ENCODE measurements around the gene CBX4. TPM values are rescaled to one million over a fixed set of nuclear protein-coding genes. Genes with fewer than 3 reads are reported as not detected.

The CBX4 gene
- total RNA-seq, 2 donors from 2014 or later = 26.2 to 58.3 TPM

DNA sequence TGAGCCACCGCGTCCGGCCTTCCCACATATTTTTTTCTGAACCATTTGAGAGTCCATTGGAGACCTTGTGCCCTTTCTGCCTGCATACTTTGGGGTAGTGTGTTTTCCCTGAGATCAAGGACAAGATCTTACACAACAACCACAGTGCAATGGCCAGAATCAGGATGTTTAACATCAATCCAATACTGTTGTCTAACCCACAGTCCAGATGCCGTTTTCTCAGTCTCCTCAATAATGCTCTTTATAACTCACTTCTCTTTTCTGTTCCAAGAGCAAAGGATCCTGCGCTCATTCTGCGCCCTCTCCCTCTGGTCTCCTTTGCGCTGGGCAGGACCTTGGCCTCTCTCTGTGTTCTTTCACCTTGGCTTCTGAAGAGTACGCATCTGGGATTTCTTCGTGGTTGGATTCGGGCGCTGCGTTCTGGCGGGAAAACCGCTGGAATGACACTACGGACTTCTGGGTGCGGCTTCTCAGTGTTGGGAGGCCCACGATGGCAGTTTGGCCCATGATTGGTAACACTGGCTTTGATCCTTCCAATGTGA lies 16.6 kb downstream of the CBX4 start:
- Mint-ChIP-seq H3K4me3 (no peak overlapping the region), H3K36me3 (peaks cover 6% of the 10 kb centered on the region), H3K9me3 (no peaks in the 10 kb centered on the region), H3K27ac (no peak overlapping the region), H3K27me3 (peaks cover 25 to 34% of the 10 kb centered on the region in 2 donors), H3K4me1 (ENCODE audit: low read depth in 2 of 2) (peaks cover 16 to 19% of the 10 kb centered on the region in 2 donors)
- DNase-seq (ENCODE audit: low spot score) (no peak), ATAC-seq (no peak)

DNA sequence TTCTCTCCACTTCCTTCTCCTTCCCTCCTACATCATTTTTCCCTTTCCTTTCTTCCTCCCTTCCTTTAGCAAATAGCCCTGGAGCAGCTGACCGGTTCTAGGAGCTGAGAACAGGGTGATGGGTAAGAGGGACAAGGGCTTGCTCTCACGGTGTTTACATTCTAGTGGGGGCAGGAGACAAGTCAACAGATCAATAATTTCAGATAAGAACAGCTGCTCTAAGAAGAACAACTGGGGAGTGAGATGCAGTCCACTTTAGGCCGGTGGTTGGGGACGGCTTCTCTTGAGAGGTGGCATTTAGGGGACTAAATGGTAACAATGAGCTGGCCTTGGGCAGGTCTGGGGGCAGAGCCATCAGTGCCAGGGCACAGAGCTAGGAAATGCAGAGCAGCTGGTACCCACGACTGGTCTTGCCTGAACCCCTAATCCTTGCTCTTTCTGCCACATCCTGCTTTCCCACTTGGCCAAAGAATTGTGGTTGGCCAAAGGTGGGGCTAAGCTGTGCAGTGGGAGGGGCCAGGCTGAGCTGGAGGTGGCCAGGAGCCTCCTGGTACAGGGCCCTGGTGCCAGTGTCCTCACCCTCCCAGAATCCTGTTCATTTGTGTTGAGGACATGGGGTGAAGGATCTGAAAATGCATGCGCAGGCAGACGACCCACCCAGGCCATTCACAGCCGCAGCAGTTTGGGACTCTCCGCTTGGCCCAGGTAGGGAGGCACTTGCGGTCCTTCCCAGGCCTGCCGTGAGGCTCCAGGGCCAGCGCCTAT lies 17.7 kb downstream of the CBX4 start:
- peaks cover 13 to 16% of the 10 kb centered on the region in 2 donors for H3K4me1 Mint-ChIP-seq (ENCODE audit: low read depth in 2 of 2)

DNA sequence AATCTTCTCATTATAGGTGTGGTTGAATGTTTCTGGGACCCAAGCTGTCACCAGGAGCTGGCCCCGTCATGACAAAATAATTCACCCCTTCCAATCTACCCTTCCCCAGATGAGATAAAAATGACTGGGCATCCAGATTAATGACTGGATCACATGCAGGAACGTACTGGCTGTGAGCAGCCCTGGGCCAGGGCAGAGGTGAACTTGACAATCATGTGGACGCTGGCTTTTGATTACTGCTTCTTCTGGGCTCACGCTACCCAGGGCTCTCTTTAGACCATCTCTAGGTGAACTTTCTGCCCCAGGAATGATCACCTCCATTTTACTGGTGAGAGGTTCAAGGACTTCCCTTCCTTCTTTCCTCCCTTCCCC lies 18.3 kb downstream of the CBX4 start:
- no peaks in the 10 kb centered on the region for H3K9me3 Mint-ChIP-seq
- peaks cover 6% of the 10 kb centered on the region for H3K36me3 Mint-ChIP-seq
- peaks cover 7 to 10% of the 10 kb centered on the region in 2 donors for H3K4me1 Mint-ChIP-seq (ENCODE audit: low read depth in 2 of 2)
- no peak overlapping the region for H3K27ac Mint-ChIP-seq
- peaks cover 35 to 40% of the 10 kb centered on the region in 2 donors for H3K27me3 Mint-ChIP-seq
- ATAC-seq (no peak), DNase-seq (ENCODE audit: low spot score) (no peak)
- no peak overlapping the region for H3K4me3 Mint-ChIP-seq

More for the DNA sequence above, 17.7 kb downstream of the CBX4 start:
- H3K9me3 Mint-ChIP-seq = no peaks in the 10 kb centered on the region
- peaks cover 35 to 39% of the 10 kb centered on the region in 2 donors for H3K27me3 Mint-ChIP-seq
- H3K36me3 Mint-ChIP-seq = peaks cover 6% of the 10 kb centered on the region
- DNase-seq (ENCODE audit: low spot score) = no peak
- no peak overlapping the region for H3K4me3 Mint-ChIP-seq
- no peak for ATAC-seq
- no peak overlapping the region for H3K27ac Mint-ChIP-seq

DNA sequence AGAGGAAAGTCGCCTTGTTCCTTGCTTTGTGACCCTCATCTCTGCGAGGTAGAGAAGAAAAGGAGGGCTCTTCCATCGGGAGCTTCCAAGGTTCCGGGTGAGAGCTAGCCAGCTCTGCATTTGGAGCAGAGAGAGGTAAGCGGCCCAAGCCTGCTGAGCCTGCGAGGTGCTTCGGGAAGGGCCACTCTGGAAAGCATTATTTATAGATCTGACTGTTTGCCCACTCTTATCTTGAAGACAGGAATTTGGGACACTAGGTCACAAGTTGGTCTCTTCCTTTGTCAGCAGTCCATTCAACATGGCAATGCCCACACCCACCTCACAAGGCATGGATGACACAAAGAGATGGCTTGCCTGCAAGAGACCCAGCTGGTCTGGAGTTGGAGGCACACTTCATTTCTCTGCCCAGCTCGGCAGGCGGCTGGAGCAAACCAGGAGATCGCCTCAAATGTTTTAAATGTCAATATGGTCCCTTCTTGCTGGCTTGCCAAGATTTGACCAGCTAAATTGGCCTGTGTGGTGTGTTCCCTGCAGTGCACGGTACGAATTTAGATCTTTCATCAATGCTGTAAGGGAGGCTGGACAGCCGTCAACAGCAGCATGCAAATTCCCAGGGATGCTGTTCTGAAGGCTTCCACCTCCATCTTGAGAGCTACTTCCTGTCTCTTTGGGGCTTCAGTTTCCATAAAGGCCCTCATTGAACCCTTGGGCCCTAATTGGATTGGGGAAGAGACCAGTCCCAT lies 19.5 kb downstream of the CBX4 start:
- Mint-ChIP-seq H3K4me3 (no peak overlapping the region), H3K9me3 (no peaks in the 10 kb centered on the region), H3K27me3 (peaks cover 33 to 41% of the 10 kb centered on the region in 2 donors), H3K4me1 (ENCODE audit: low read depth in 2 of 2) (peaks cover 2 to 5% of the 10 kb centered on the region in 2 donors), H3K27ac (no peak overlapping the region), H3K36me3 (peaks cover 5% of the 10 kb centered on the region)
- ATAC-seq = no peak
- no peak for DNase-seq (ENCODE audit: low spot score)

DNA sequence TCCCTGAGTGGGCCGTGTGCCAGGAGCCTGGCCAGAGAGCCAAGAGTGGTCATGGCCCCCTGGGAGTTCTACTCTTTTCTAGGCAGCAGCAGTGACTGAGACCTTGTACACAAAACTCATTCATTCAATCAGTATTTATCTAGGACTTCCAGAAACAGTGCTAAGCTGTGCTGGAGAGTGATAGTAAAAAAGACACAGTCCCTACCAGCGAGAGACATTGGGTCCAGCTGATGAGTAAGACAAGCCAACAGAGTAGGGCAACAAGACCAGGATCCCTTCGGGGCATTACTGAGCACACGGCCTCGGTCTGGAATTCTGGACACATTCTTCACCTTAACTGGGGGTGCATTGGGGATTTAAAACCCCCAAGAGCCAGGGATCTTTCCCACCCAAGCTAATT lies 20.2 kb downstream of the CBX4 start:
- DNase-seq (ENCODE audit: low spot score) (no peak), ATAC-seq (no peak)
- Mint-ChIP-seq H3K27me3 (peaks cover 33 to 41% of the 10 kb centered on the region in 2 donors), H3K4me3 (no peak overlapping the region), H3K9me3 (no peaks in the 10 kb centered on the region), H3K36me3 (no peaks in the 10 kb centered on the region), H3K4me1 (ENCODE audit: low read depth in 2 of 2) (peaks cover 5% of the 10 kb centered on the region in 2 donors), H3K27ac (no peak overlapping the region)

DNA sequence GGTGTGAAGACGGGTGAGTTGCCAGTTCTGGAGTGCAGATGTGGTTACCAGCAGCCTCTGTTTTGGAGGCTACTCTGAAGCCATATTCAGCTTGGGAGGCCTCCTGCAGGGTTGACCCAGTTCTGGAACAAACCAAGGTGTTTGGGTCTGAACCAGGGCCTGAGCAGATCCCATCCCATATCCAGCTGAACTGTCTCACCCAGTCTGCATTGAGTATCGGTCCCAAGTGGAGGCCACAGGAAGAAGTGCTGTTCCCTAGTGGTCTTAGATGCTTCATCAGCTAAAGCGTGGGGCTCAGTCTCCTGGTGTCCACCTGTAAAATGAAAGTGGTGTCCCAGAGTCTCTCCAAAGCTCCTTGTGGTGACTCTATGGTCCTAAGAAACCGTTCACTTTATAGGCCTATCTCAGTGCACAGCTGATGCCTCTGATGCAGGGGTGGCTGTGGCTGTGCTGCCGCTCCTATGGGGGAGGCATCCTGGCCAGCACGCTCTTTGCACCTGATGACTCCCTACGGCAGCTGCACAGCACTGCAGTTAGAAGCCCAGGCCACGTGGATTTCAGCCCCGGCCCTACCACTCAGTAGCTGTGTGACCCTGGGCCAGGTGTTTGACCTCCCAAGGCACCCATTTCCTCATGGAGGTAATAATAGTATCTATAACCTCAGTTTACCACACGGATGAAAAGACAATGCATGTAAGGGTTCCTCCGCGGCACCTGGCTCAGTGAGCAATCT lies 21.0 kb downstream of the CBX4 start:
- no peak overlapping the region for H3K27ac Mint-ChIP-seq
- H3K9me3 Mint-ChIP-seq = no peaks in the 10 kb centered on the region

DNA sequence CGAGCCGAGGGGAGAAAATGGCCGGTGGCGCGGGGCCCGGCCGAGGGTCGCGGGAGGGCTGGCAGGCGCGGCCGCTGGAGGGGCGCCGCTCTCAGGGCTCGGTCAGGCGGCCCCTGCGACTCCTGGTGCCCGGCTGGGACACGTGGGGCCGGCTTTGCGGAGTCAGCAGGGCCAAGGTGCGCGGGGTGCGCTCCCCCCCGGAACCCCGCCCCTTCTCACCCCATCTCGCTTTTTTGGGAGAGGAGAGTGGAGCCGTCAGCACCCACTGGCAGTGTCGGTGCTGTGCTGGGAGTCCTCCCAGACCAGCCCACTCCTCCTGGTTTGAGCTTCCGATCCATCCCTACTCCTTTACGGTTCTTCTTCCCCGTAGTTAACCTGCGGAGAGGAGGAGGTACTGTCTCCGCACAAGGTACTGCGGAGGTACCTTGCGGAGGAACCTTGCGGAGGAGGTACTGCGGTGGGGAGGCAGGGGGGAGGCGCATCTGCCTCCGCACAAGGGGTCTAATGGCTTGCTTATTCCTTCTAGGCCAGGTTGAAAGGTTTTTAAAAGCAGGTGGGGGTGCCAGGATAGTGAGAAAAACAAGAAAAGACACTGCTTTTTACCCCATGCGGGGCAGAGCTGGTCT lies 23.3 kb downstream of the CBX4 start:
- H3K36me3 Mint-ChIP-seq = no peaks in the 10 kb centered on the region
- H3K27ac Mint-ChIP-seq = no peak overlapping the region
- H3K27me3 Mint-ChIP-seq = peaks cover 33 to 43% of the 10 kb centered on the region in 2 donors
- DNase-seq (ENCODE audit: low spot score) (no peak), ATAC-seq (no peak)
- H3K9me3 Mint-ChIP-seq = no peaks in the 10 kb centered on the region
- H3K4me1 Mint-ChIP-seq (ENCODE audit: low read depth in 2 of 2) = peaks cover 13 to 14% of the 10 kb centered on the region in 2 donors
- peak overlapping the region; percentile 22 for H3K4me3 Mint-ChIP-seq

More for the DNA sequence above, 21.0 kb downstream of the CBX4 start:
- ATAC-seq (no peak), DNase-seq (ENCODE audit: low spot score) (no peak)
- Mint-ChIP-seq H3K36me3 (no peaks in the 10 kb centered on the region), H3K4me3 (no peak overlapping the region), H3K4me1 (ENCODE audit: low read depth in 2 of 2) (peaks cover 5 to 6% of the 10 kb centered on the region in 2 donors), H3K27me3 (peaks cover 33 to 37% of the 10 kb centered on the region in 2 donors)

DNA sequence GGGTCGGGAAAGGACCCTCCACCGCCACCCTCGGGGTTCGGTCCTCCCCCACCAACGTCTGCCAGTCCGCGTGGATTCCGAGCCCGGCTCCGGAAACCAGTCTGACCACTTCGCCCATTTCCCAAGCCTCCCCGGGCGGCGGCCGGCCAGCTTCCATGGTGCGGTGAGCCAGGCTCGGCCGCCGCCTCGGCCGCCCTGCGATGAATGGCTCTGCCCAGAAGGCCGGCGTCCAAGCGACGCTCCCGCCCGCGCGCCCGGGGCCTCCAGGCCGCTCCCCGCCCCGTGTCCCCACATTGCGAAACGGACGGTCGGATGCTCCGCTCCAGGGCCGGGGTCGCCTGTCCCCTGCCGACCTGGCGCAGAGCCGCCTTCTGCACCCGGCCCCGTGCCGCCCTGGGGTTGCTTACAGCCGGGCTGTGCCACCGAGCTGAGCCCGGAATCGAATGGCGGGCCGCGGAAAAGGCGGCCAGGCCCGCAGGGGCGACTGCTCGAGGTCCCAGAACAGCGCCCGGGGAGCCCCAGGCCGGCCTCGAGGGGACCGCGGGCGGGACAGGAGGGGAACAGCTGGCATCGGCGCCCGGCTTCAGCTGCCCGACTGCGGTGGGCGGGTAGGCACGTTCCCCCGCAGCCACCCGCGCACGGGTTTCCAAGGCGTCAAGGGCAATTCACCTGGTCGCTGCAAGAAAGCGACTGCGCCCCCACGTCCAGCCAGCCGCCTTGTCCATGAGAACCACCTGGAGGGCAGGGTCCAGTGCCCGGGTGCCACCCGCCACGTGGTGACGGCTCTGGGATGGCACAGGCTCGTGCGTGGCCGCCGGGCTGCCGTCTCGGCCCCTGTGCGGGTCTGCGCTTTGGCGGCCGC lies 24.0 kb downstream of the CBX4 start:
- Mint-ChIP-seq H3K36me3 (no peaks in the 10 kb centered on the region), H3K27ac (no peak overlapping the region), H3K9me3 (no peaks in the 10 kb centered on the region), H3K27me3 (peaks cover 36 to 41% of the 10 kb centered on the region in 2 donors), H3K4me1 (ENCODE audit: low read depth in 2 of 2) (peaks cover 16 to 20% of the 10 kb centered on the region in 2 donors), H3K4me3 (no peak overlapping the region)
- ATAC-seq = no peak
- no peak for DNase-seq (ENCODE audit: low spot score)

DNA sequence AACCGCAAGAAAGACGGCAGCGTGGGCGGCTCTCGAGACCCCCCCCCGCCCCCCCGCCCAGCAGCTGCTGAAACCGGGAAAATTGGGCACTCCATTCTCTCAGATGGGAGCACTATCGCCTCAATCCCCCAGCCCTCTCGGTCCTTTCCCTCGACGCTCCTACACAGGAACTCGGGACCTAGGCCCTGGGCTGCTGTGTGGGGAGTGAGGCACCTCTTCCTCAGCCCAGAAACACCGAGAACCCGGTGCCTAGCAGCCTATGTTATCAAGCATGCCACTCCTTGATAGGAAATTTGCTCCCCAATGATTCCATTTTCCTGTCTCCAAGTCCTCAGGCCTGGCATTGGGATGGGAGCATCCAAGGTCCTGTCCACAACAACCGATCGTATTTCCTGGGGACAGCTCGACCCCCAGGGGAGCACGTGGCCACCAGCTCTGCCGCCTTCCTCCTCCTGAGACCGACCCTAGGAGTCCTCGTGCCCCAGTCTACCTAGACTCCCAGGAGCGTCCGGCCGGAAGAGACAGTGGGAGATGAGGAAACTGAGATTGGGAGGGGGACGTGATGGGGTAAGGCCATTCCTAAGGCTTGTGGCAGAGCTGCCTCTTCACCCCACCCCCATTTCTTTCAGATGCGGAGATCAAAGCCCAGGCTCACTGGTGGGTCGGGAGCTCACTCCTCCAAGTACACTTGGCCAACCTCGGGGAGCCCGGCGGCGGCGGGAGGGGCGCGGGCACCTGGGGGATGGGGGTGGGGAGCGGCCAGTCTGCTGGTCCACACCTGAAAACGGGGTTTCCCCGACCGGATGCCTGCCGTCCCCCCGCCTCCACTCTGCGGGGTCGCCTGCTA lies 24.9 kb downstream of the CBX4 start:
- no peaks in the 10 kb centered on the region for H3K36me3 Mint-ChIP-seq
- peak overlapping the region; percentile 40 for H3K4me3 Mint-ChIP-seq
- H3K27me3 Mint-ChIP-seq = peaks cover 33 to 38% of the 10 kb centered on the region in 2 donors
- H3K9me3 Mint-ChIP-seq = no peaks in the 10 kb centered on the region
- H3K27ac Mint-ChIP-seq = no peak overlapping the region
- peaks cover 16 to 20% of the 10 kb centered on the region in 2 donors for H3K4me1 Mint-ChIP-seq (ENCODE audit: low read depth in 2 of 2)
- DNase-seq (ENCODE audit: low spot score) = no peak
- ATAC-seq = no peak

DNA sequence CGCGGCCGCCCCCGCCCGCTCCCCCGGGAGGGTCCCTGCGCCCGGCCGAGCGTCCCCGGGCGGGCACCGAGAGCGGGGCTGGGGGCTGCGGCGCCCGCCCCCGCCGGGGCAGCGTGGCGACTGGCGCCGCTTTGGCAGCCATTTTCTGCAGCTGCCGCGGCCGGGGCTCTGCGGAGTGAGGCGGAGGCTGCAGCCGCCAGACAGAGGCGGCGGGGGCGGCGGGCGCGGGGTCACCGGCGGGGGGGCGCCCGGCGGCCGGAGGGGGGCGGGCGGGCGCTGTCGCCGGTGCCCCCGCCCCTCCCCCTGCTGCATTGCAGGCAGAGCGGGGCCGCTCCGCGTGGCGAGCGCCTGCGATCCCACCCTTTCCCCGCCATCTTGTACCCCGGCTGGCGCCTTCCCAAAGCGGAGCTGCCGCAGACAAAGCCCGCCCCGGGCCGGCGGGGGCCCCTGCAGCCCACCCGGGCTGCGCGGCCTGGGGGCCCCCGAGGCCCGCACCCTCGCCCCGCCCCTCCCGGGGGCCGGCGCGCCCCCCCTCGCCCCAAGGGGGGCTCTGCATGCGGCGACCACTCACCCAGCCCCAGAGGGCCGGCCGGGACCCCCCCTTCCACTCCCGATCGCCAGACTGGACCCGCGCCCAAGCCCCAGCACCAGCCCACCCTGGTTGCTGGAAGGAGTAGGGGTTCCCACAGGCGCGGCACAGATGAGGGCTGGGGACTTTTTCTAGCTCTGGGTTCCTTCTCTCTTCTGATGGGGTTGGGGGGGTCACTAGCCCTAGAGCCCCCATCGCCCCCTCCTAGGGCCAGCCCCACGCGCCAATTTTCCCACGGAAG lies 25.7 kb downstream of the CBX4 start:
- Mint-ChIP-seq H3K4me1 (ENCODE audit: low read depth in 2 of 2) (peaks cover 20 to 23% of the 10 kb centered on the region in 2 donors), H3K36me3 (no peaks in the 10 kb centered on the region), H3K4me3 (no peak overlapping the region), H3K27me3 (peaks cover 33% of the 10 kb centered on the region in 2 donors), H3K9me3 (no peaks in the 10 kb centered on the region), H3K27ac (no peak overlapping the region)
- ATAC-seq = no peak
- DNase-seq (ENCODE audit: low spot score) = no peak
